Epithelial cell of proximal tubule (primary cell): ENCODE results near the gene HBS1L. TPM values are rescaled to one million over a fixed set of nuclear protein-coding genes. Genes with fewer than 3 reads are reported as not detected.

Experiments
- DNase-seq: peaks from one replicate; pipeline ENCODE4 v3.0.0-alpha.2; 2011; ENCODE audit warnings: low read depth
- H3K4me3 ChIP-seq: 2 replicates; pipeline ENCODE4 v1.5.1; 2011; ENCODE audit warnings: low read depth, mild to moderate bottlenecking, low read length
- total RNA-seq: library from RNA; depleted of rRNA; stranded (reverse); fragments of >200 nt; gene quantifications from 2 replicates; pipeline ENCODE4 v1.2.3, GENCODE V29; 2015
- TF ChIP-seq, protein P1 (sequence below): conservative IDR thresholded peaks from 2 replicates; pipeline ENCODE4 v1.5.1; 2012; ENCODE audit warnings: low read depth, mild to moderate bottlenecking, low read length

Gene HBS1L
- total RNA-seq, 1 donor from 2014 or later: 91.7 TPM

- DNase-seq: peak; percentile 29
- peak overlapping the region; percentile 3 for H3K4me3 ChIP-seq
- TF ChIP-seq, protein P1, sequence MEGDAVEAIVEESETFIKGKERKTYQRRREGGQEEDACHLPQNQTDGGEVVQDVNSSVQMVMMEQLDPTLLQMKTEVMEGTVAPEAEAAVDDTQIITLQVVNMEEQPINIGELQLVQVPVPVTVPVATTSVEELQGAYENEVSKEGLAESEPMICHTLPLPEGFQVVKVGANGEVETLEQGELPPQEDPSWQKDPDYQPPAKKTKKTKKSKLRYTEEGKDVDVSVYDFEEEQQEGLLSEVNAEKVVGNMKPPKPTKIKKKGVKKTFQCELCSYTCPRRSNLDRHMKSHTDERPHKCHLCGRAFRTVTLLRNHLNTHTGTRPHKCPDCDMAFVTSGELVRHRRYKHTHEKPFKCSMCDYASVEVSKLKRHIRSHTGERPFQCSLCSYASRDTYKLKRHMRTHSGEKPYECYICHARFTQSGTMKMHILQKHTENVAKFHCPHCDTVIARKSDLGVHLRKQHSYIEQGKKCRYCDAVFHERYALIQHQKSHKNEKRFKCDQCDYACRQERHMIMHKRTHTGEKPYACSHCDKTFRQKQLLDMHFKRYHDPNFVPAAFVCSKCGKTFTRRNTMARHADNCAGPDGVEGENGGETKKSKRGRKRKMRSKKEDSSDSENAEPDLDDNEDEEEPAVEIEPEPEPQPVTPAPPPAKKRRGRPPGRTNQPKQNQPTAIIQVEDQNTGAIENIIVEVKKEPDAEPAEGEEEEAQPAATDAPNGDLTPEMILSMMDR: no peak
Measured at GRCh38 chr6:135088281-135088680, 33.7 kb upstream of the HBS1L start.

DNA sequence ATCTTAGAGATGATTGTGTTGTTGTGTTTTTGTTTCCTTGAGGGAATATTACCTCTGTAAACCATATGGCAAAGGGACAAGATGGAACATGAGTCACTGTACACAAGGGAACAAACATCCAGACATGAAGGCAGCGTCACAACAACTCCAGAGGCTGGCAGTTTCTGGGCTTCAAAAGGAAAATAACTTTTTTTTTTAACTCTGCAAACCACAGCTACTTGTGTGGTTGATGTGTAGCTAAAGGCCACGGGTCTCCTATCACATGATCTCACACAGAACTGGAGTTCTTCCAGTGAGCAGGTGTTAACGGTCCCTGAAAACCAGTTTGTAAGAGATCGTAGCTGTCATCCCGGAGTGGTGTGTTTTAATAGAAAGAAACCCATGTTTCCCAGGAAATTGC is 33.2 kb upstream of the HBS1L start:
- DNase-seq: peak; percentile 55
- TF ChIP-seq, protein P1: no peak
- H3K4me3 ChIP-seq: peak overlapping the region; percentile 3

GRCh38 chr6:135087403-135087802 is 32.8 kb upstream of the HBS1L start:
- TF ChIP-seq, protein P1: peak; percentile 21
- peak overlapping the region; percentile 3 for H3K4me3 ChIP-seq
- no peak for DNase-seq

- TF ChIP-seq, protein P1: no peak
- DNase-seq: no peak
- no peak overlapping the region for H3K4me3 ChIP-seq
Measured at GRCh38 chr6:135086414-135086764, 31.8 kb upstream of the HBS1L start.

- DNase-seq: no peak
- TF ChIP-seq, protein P1: no peak
- no peak overlapping the region for H3K4me3 ChIP-seq
Measured at GRCh38 chr6:135085700-135086413, 31.2 kb upstream of the HBS1L start.

DNA sequence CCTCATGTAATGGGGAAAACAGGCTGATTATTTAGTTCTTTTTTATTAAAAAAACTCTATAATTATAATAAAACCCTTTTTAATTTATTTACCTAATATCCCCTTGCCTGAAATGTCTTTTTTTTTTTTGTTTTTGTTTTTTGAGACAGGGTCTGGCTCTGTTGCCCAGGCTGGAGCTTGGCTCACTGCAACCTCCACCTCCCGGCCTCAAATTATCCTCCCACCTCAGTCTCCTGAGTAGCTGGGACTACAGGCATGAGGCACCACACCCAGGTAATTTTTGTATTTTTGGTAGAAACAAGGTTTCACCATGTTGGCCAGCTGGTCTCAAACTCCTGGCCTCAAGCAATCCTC is 30.3 kb upstream of the HBS1L start:
- TF ChIP-seq, protein P1: no peak
- H3K4me3 ChIP-seq: no peak overlapping the region
- DNase-seq: no peak
